Tibial nerve (tissue), 4 donors: ENCODE results near the gene ADAMTS3. TPM values are rescaled to one million over a fixed set of nuclear protein-coding genes. Genes with fewer than 3 reads are reported as not detected.

ENCODE experiments used
- DNase-seq, 2 donors: peaks; one replicate each; pipeline ENCODE4 v3.0.0-alpha.2; 2019; ENCODE audit warnings: low spot score in 2 of 2
- H3K27ac ChIP-seq, 4 donors: fragments of 200-600 bp; sonication (generic) in 3 of 4; one replicate each; pipeline ENCODE4 v1.5.1; 2017 to 2019; ENCODE audit warnings: mild to moderate bottlenecking in 1 of 4
- H3K27me3 ChIP-seq, 2 donors: fragments of 200-600 bp; sonication (generic) in 1 of 2; one replicate each; pipeline versions ENCODE4 v1.5.1 to v1.6.0; 2017 to 2019
- H3K36me3 ChIP-seq, 3 donors: fragments of 200-600 bp; sonication (generic); one replicate each; pipeline ENCODE4 v1.5.1; 2018 to 2019
- H3K4me1 ChIP-seq, 4 donors: fragments of 200-600 bp; sonication (generic) in 3 of 4; one replicate each; pipeline ENCODE4 v1.5.1; 2017 to 2019
- H3K4me3 ChIP-seq, 4 donors: fragments of 200-600 bp; sonication (generic) in 3 of 4; one replicate each; pipeline ENCODE4 v1.5.1; 2017 to 2019; ENCODE audit warnings: mild to moderate bottlenecking in 1 of 4, moderate library complexity in 1 of 4
- H3K9me3 ChIP-seq, 4 donors: fragments of 200-600 bp; sonication (generic) in 3 of 4; one replicate each; pipeline ENCODE4 v1.5.1; 2017 to 2019
- EP300 ChIP-seq, 2 donors: sonication (generic); formaldehyde crosslinking; IDR thresholded peaks; one replicate each; pipeline ENCODE4 v1.6.1; 2017; ENCODE audit warnings: antibody characterized with exemption in 2 of 2, mild to moderate bottlenecking in 1 of 2
- POLR2A ChIP-seq, 2 donors: fragments of 450-650 bp; IDR thresholded peaks; one replicate each; pipeline ENCODE4 v1.6.1; 2017; ENCODE audit warnings: antibody characterized with exemption in 2 of 2, mild to moderate bottlenecking in 2 of 2, moderate library complexity in 2 of 2
- WGBS, 2 donors: methylation state at CpG; one replicate each; pipeline ENCODE4 v1.1.5; 2018; 5-methylcytosine and 5-hydroxymethylcytosine counted together
- total RNA-seq, 4 donors: library from RNA; depleted of rRNA; stranded (reverse); fragments of >200 nt; gene quantifications; one replicate each; pipeline ENCODE4 v1.1.0, GENCODE V29; 2016
- TF ChIP-seq, protein P1 (sequence below), 5 experiments: fragments of 200-600 bp in 3 of 5; fragments of 450-650 bp in 2 of 5; sonication (generic) in 3 of 5; IDR thresholded peaks; one replicate each; pipeline ENCODE4 v1.5.1; 2016 to 2019; ENCODE audit warnings: antibody characterized with exemption in 5 of 5, mild to moderate bottlenecking in 3 of 5, moderate library complexity in 2 of 5

The ADAMTS3 gene
- total RNA-seq, 4 donors from 2014 or later = 1.7 to 4.3 (median 2.4) TPM

DNA sequence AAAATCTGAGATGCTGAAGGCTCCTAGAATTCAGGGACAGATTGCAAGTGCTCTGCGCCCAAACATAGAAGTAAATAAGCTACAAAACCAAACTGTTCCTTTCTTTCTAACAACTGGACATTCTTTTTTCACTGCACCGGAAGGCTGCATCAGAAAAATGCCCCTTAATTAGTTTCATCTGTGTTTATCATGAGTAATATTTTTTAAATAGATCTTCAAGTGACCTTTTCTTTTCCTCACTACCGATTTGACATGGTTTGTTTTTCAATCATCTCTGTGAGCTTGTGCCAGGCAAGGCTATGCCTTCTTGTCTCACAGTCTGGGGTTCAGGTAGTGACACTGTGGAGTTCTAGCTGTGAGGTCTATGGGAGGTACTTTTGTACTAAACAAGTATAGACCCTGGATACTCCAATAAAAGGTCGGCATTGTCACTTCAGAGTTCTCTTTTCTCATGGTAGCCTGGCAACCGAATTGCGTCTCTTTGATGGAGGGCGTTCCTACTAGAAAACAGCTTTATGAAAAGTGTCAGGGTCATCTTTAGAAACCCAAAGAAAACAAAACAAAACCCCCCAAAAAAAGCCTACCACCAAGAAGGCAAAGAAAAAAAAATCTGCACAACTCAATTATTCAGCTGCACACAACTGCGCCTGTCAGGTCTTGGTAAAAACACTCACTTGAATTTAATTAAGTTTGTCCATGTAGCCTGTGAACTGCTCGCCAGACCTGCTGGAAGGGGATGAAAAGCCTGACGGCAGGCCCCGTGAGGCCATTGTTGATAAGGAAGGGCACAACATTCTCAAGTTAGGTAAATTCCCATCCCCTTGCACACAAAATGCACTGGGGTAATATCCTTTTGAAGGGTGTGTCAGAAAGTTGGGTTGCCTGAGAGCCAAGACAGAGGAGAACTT is 22.8 kb upstream of the ADAMTS3 start:
- H3K9me3 ChIP-seq = no peaks in the 10 kb centered on the region
- H3K4me1 ChIP-seq = no peaks in the 10 kb centered on the region
- no peak overlapping the region for H3K27ac ChIP-seq
- no peaks in the 10 kb centered on the region for H3K27me3 ChIP-seq
- H3K36me3 ChIP-seq = no peaks in the 10 kb centered on the region
- H3K4me3 ChIP-seq = no peak overlapping the region
- DNase-seq = no peak
- whole genome bisulfite sequencing, 2 donors = 40 to 47% methylated on average over 11 of the region's 11 CpGs
- TF ChIP-seq EP300 (IDR thresholded peaks at IDR 0.05) (no peak), POLR2A (IDR thresholded peaks at IDR 0.05) (no peak)
- TF ChIP-seq, protein P1, sequence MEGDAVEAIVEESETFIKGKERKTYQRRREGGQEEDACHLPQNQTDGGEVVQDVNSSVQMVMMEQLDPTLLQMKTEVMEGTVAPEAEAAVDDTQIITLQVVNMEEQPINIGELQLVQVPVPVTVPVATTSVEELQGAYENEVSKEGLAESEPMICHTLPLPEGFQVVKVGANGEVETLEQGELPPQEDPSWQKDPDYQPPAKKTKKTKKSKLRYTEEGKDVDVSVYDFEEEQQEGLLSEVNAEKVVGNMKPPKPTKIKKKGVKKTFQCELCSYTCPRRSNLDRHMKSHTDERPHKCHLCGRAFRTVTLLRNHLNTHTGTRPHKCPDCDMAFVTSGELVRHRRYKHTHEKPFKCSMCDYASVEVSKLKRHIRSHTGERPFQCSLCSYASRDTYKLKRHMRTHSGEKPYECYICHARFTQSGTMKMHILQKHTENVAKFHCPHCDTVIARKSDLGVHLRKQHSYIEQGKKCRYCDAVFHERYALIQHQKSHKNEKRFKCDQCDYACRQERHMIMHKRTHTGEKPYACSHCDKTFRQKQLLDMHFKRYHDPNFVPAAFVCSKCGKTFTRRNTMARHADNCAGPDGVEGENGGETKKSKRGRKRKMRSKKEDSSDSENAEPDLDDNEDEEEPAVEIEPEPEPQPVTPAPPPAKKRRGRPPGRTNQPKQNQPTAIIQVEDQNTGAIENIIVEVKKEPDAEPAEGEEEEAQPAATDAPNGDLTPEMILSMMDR (IDR thresholded peaks at IDR 0.05) = no peak

DNA sequence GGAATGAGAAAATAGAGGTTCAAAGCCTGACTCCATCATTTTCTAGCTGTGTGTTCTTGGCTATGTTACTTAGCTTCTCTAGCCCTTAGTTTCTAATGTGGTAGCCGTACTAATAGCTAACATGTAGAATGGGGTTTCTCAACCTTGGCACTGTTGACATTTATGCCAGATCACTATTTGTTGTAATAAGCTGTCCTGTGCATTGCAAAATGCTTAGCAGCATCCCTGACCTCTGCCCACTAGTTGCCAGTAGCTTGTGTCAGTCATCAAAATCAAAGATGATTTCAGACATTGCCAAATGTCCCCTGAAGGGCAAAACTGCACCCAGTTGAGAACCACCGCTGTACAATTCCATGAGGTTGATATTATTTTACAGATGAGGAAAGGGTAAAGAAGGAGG is 18.3 kb upstream of the ADAMTS3 start:
- H3K9me3 ChIP-seq = no peaks in the 10 kb centered on the region

DNA sequence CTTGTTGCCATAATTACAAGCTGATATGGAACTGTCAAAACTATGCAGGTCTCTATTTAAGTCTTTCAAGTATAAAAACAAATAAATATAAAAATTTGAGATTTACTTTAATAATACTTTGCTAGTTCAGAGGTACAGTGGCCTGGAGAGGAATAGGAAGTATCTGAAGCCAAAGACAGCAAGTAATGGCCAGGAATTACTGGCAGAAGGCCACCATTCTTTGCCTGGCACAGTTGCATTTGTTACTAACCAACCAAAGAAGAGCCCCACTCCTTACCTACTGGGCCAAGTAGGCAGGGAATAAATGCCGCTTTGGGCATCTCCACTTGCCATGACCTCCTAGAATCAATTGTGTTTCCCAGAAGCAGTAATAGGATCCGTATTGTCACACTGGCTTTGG is 13.8 kb upstream of the ADAMTS3 start:
- Histone ChIP-seq H3K4me3 (no peak overlapping the region), H3K4me1 (no peaks in the 10 kb centered on the region), H3K36me3 (no peaks in the 10 kb centered on the region), H3K27ac (no peak overlapping the region), H3K27me3 (no peaks in the 10 kb centered on the region), H3K9me3 (no peaks in the 10 kb centered on the region)
- no peak for DNase-seq
- WGBS, 2 donors = 0 to 3% methylated on average over 2 of the region's 2 CpGs
- TF ChIP-seq, protein P1 (IDR thresholded peaks at IDR 0.05) = no peak
- TF ChIP-seq POLR2A (IDR thresholded peaks at IDR 0.05) = no peak
- no peak for TF ChIP-seq EP300 (IDR thresholded peaks at IDR 0.05)

More for the DNA sequence above, 18.3 kb upstream of the ADAMTS3 start:
- TF ChIP-seq, protein P1 (IDR thresholded peaks at IDR 0.05) = no peak
- TF ChIP-seq POLR2A (IDR thresholded peaks at IDR 0.05) = no peak
- no peak for TF ChIP-seq EP300 (IDR thresholded peaks at IDR 0.05)
- Histone ChIP-seq H3K27me3 (no peaks in the 10 kb centered on the region), H3K36me3 (no peaks in the 10 kb centered on the region), H3K4me1 (no peaks in the 10 kb centered on the region), H3K27ac (no peak overlapping the region), H3K4me3 (no peak overlapping the region)
- WGBS, 2 donors = 80 to 88% methylated on average over 2 of the region's 2 CpGs
- no peak for DNase-seq

DNA sequence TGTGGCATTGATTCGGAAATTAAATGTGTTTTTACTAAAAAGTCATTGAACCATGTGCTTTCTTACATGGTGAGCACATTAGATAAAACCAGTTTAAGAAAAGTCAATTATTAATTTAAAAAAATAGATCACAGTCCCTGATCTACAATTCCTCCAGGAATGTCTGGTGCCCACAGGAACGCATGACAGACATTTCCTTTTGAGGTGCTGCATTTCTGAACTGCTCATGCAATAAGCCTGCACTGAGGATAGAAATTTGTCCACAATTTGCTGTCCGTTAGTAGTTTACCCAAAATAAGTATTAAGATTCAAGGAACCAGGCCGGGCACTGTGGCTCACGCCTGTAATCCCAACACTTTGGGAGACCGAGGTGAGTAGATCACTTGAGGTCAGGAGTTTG is 8.2 kb upstream of the ADAMTS3 start:
- TF ChIP-seq, protein P1 (IDR thresholded peaks at IDR 0.05) = no peak
- TF ChIP-seq POLR2A (IDR thresholded peaks at IDR 0.05) (no peak), EP300 (IDR thresholded peaks at IDR 0.05) (no peak)
- H3K36me3 ChIP-seq = no peaks in the 10 kb centered on the region
- no peaks in the 10 kb centered on the region for H3K27me3 ChIP-seq
- no peak for DNase-seq
- no peak overlapping the region for H3K4me3 ChIP-seq
- no peak overlapping the region for H3K27ac ChIP-seq
- 94 to 96% methylated on average over 6 of the region's 6 CpGs for WGBS, 2 donors
- H3K4me1 ChIP-seq = no peaks in the 10 kb centered on the region
- H3K9me3 ChIP-seq = no peaks in the 10 kb centered on the region

DNA sequence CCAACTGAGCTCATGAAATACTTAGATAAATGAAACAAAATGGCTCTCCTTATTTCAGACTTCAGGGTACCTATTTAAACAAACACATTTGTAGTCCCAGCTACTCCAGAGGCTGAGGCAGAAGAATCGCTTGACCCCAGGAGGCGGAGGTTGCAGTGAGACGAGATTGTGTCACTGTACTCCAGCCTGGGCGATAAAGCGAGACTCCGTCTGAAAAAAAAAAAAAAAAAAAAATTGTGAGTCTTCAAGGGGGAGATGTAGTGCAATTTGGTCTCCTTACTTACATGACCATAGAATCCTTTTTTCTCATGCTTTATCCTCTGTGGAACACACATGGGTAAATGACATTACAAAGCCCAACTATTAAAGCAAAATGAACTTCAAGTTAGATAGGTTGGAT is 2.3 kb upstream of the ADAMTS3 start:
- Histone ChIP-seq H3K27me3 (no peaks in the 10 kb centered on the region), H3K4me3 (no peak overlapping the region), H3K27ac (no peak overlapping the region), H3K9me3 (no peaks in the 10 kb centered on the region), H3K4me1 (peaks cover 0 to 14% (median 4%) of the 10 kb centered on the region in 4 donors), H3K36me3 (no peaks in the 10 kb centered on the region)
- 68 to 74% methylated on average over 6 of the region's 6 CpGs for WGBS, 2 donors
- DNase-seq = no peak
- TF ChIP-seq, protein P1 (IDR thresholded peaks at IDR 0.05) = no peak
- TF ChIP-seq EP300 (IDR thresholded peaks at IDR 0.05) (no peak), POLR2A (IDR thresholded peaks at IDR 0.05) (no peak)
